ENCODE results near the gene DGCR2. TPM values are rescaled to one million over a fixed set of nuclear protein-coding genes. Genes with fewer than 3 reads are reported as not detected.

The DGCR2 gene, protein sequence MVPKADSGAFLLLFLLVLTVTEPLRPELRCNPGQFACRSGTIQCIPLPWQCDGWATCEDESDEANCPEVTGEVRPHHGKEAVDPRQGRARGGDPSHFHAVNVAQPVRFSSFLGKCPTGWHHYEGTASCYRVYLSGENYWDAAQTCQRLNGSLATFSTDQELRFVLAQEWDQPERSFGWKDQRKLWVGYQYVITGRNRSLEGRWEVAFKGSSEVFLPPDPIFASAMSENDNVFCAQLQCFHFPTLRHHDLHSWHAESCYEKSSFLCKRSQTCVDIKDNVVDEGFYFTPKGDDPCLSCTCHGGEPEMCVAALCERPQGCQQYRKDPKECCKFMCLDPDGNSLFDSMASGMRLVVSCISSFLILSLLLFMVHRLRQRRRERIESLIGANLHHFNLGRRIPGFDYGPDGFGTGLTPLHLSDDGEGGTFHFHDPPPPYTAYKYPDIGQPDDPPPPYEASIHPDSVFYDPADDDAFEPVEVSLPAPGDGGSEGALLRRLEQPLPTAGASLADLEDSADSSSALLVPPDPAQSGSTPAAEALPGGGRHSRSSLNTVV
- total RNA-seq (10 to 100 TPM; 40.4 to 60.7 (median 51.3) TPM), polyA plus RNA-seq (10 to 100 TPM in 2 of 3 donors, 1 to 10 TPM in 1; 9.5 to 26.0 (median 11.8) TPM)
- long read RNA-seq, donor 1, full-length matches to known transcripts = 4 of 4 reads
- long read RNA-seq, donor 1, partial matches to known transcripts = 0 of 4 reads
- long read RNA-seq, donor 1, other reads (novel, unspliced or antisense) = 0 of 4 reads
- long read RNA-seq, donor 2, full-length matches to known transcripts = 2 of 2 reads
- long read RNA-seq, donor 2, partial matches to known transcripts = 0 of 2 reads
- long read RNA-seq, donor 2, other reads (novel, unspliced or antisense) = 0 of 2 reads

DNA sequence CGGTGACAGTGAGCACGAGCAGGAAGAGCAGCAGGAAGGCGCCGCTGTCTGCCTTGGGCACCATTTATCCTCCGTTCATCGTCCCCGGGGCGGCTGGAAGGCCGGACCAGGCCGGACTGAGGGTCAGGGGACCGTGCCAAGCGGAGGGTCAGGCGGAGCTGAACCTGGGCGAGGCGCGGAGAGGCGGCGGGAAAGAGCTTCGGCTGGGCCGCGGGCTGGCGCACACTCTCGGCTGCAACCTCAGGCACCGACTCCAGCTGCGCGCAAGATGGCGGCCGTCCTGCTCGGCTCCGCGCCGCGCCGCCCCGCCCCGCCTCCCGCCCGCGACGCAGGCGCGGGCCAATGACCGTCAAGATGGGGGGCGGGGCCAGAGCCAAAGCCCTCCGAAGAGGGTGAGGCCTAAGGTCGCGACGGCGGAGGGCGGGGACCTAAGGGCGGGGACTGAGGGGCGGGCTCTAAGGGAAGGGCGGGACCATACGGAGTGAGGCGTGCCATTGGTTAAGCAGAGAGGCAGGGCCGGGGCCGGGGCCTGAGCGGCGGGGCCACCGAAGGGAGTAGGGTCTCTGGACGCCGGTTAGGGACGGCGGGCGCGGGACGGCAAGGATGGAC is at the start of gene DGCR2:
Gene DGCR2 (minus strand): TSS at position 270 of the 609 bp plus-strand sequence. CDS start 206 bp downstream, at position 64.
- H3K27ac ChIP-seq = peak within 1 kb of the TSS; percentile 84 to 96 (median 94)
- TF ChIP-seq POLR2A (IDR thresholded peaks at IDR 0.05) (peak in 2 of 3 donors; percentile 52 to 75), POLR2AphosphoS5 (IDR thresholded peaks at IDR 0.05) (peak; percentile 86 to 91 (median 90))
- TF ChIP-seq, protein P1, sequence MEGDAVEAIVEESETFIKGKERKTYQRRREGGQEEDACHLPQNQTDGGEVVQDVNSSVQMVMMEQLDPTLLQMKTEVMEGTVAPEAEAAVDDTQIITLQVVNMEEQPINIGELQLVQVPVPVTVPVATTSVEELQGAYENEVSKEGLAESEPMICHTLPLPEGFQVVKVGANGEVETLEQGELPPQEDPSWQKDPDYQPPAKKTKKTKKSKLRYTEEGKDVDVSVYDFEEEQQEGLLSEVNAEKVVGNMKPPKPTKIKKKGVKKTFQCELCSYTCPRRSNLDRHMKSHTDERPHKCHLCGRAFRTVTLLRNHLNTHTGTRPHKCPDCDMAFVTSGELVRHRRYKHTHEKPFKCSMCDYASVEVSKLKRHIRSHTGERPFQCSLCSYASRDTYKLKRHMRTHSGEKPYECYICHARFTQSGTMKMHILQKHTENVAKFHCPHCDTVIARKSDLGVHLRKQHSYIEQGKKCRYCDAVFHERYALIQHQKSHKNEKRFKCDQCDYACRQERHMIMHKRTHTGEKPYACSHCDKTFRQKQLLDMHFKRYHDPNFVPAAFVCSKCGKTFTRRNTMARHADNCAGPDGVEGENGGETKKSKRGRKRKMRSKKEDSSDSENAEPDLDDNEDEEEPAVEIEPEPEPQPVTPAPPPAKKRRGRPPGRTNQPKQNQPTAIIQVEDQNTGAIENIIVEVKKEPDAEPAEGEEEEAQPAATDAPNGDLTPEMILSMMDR (IDR thresholded peaks at IDR 0.05 in 8 of 11, conservative IDR thresholded peaks at IDR 0.05 in 3 of 11) = no peak
- WGBS, 5 donors = 0 to 1% (median 1%) methylated on average over 31 to 67 of the region's 67 CpGs

DNA sequence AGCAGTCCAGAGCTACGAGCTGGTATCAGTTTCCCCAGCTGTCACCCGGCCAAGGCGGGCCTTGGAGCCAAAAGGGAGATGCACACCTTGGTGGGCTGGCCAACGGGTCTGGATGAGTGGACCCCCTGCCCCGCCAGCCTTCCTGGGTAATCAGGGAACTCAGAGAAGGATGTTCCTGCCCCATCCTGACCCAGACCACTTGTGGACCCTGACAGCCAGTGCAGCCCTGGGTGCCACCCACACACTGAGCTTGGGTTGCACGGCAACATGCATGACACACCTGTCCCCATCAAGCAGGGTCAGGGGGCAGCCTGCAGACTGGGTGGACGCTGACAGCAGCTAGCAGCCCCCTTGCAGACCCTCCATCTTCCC is 47.7 kb upstream of the DGCR2 start:
- WGBS, 5 donors = 48 to 74% (median 58%) methylated on average over 3 to 7 of the region's 7 CpGs
- peaks cover 0 to 61% (median 28%) of the 10 kb centered on the region in 7 donors for H3K27me3 ChIP-seq (replicated peaks in 1 of 7)
- H3K9me3 ChIP-seq = peaks cover 0 to 3% (median 0%) of the 10 kb centered on the region in 8 donors
- DNase-seq = peak; percentile 75
- TF ChIP-seq POLR2A (IDR thresholded peaks at IDR 0.05) (no peak), POLR2AphosphoS5 (IDR thresholded peaks at IDR 0.05) (no peak)
- intact Hi-C loops (cut with DNase I; ENCODE audit: low total_unique reads) = loop anchor here (10.0 kb wide), 1 partner anchor 65 kb away; no protein-coding TSS in a partner anchor
- H3K4me3 ChIP-seq = peak overlapping the region in 6 of 8 donors; percentile 11 to 94 (median 19)
- H3K36me3 ChIP-seq = no peaks in the 10 kb centered on the region
- no peak overlapping the region for H3K27ac ChIP-seq
- peaks cover 31 to 60% (median 56%) of the 10 kb centered on the region in 6 donors for H3K4me1 ChIP-seq

More for the DNA sequence above, at the start of gene DGCR2:
- Histone ChIP-seq H3K36me3 (peaks cover 0 to 13% (median 0%) of the 10 kb centered on the region in 6 donors), H3K9me3 (no peaks in the 10 kb centered on the region), H3K4me3 (peak within 1 kb of the TSS; percentile 86 to 99 (median 97)), H3K27me3 (replicated peaks in 1 of 7) (no peaks in the 10 kb centered on the region), H3K4me1 (peaks cover 36 to 55% (median 52%) of the 10 kb centered on the region in 6 donors)
- DNase-seq = peak; percentile 99
- intact Hi-C loops (cut with DNase I; ENCODE audit: low total_unique reads) = no loop called here

DNA sequence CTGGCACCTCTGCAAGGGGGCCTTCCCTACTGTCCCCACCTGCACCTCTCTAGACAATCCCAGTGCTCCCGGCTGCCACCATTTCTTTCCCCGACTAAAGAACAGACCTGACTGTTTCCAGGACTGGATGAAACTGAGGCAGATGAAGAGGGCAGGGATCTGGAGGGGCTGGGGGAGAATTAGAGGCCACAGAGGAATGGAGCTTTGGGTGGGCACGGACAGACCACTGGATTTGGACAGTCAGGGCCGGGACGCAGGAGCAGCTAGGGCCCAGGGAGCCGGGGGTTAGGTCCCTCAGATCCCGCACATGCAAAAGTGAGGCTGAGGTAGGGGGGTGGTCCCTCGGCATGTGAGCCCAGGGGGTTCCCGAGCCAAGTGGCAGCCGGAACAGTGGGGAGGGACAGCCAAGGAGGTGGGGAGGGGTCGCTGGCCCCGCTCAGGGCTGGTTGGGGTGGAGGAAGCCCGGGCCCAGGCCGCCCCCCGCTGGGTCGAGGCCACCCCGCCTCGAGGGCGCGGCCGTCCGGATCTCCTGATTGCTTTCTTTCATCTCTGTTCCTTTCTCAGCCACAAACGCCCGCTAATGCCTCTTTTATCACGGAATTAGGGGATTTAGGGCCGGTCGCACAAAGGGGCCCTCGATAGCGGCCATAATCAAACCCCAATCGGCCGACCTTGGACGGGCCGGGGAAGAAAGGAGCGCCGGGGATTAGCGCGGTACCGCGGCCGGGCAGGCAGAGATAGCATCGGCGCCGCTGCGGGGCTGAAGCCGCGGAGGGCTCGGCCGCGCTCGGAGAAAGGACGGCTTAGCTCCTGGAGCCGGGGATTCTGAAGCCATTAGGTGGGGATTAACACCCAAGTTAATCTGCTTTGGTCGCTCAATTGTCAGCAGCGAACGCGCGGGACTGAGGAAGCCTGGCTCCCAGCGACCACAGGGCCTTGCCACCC is 47.1 kb upstream of the DGCR2 start:
- DNase-seq = no peak
- Histone ChIP-seq H3K4me3 (peak overlapping the region; percentile 4 to 94 (median 19)), H3K27ac (no peak overlapping the region), H3K36me3 (no peaks in the 10 kb centered on the region), H3K4me1 (peaks cover 25 to 53% (median 49%) of the 10 kb centered on the region in 6 donors), H3K9me3 (peaks cover 0 to 9% (median 3%) of the 10 kb centered on the region in 8 donors), H3K27me3 (replicated peaks in 1 of 7) (peaks cover 0 to 67% (median 28%) of the 10 kb centered on the region in 7 donors)
- peak in 1 of 3 donors; percentile 14 for TF ChIP-seq POLR2AphosphoS5 (IDR thresholded peaks at IDR 0.05)
- TF ChIP-seq, protein P1 (IDR thresholded peaks at IDR 0.05 in 8 of 11, conservative IDR thresholded peaks at IDR 0.05 in 3 of 11) = no peak
- TF ChIP-seq POLR2A (IDR thresholded peaks at IDR 0.05) = no peak
- intact Hi-C loops (cut with DNase I; ENCODE audit: low total_unique reads) = loop anchor here (10.0 kb wide), 1 partner anchor 64 kb away; no protein-coding TSS in a partner anchor
- WGBS, 5 donors = 6 to 13% (median 8%) methylated on average over 39 to 57 of the region's 58 CpGs

Measured in spleen (tissue), 13 donors.